Left kidney (tissue), 2 donors: ENCODE measurements around the gene SURF6. TPM values are rescaled to one million over a fixed set of nuclear protein-coding genes. Genes with fewer than 3 reads are reported as not detected.
"Not testable (repeated sequence)": the region's sequence is repeated elsewhere in the genome, so short reads cannot be mapped to it uniquely, and the experiment has no call there.

Source experiments
- DNase-seq: peaks from one replicate; pipeline ENCODE4 v3.0.0-alpha.2; 2013
- polyA plus RNA-seq: library from polyadenylated mRNA; unstranded; fragments of 120-200 nt; gene quantifications from one replicate; pipeline ENCODE4 v1.2.1, GENCODE V29; 2013; ENCODE audit not compliant: insufficient read length

Gene SURF6
- polyA plus RNA-seq, 1 donor = 22.3 TPM

DNA sequence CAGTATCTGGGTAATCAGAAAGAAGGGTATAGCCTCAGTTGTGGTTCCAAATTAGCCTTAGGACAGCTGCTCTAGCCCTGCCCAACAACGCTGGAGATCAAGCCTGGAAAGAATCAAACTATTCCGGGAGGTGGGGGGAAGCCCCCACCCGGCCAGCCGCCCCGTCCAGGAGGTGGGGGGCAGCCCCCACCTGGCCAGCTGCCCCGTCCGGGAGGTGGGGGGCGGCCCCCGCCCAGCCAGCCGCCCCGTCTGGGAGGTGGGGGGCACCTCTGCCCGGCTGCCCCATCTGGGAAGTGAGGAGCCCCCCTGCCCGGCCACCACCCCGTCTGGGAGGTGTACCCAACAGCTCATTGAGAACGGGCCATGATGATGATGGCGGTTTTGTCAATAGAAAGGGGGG, 36.0 kb downstream of the SURF6 start:
- not testable (repeated sequence) for DNase-seq

DNA sequence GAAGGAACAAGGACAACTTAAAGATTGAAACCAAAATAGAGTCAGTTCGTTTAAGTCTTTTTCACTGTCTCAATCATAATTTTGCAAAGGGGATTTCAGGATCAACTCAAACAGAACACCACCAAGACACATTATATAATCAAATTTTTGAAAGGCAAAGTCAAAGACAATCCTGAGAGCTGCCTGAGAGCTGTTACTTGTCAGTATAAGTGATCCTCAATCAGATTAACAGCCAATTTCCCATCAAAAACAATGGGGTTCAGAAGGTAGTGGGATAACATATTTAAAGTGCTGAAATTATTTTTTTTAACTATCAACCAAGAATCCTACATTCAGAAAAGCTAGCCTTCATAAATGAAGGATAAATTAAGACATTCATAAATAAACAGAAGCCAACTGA, 41.7 kb downstream of the SURF6 start:
- DNase-seq = no peak

GRCh38 chr9:133290751-133291302, 45.2 kb downstream of the SURF6 start:
- DNase-seq = no peak

DNA sequence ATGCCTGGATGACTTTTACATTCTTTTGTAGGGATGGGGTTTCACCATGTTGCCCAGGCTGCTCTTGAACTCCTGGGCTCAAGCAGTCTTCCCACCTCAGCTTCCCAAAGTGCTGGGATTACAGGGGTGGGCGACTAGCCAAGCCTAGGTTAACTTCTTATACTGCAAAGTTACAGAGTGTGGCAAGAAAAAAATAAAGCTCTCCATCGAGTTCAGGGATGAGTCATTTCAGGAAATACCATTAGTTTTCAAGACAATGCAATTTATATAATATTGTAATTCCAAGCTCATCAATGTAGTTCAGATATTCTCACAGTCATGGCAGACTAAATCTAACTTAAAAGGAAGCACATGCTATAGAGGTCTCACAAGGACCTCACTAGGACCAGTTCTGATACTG, 49.5 kb downstream of the SURF6 start:
- DNase-seq = no peak

DNA sequence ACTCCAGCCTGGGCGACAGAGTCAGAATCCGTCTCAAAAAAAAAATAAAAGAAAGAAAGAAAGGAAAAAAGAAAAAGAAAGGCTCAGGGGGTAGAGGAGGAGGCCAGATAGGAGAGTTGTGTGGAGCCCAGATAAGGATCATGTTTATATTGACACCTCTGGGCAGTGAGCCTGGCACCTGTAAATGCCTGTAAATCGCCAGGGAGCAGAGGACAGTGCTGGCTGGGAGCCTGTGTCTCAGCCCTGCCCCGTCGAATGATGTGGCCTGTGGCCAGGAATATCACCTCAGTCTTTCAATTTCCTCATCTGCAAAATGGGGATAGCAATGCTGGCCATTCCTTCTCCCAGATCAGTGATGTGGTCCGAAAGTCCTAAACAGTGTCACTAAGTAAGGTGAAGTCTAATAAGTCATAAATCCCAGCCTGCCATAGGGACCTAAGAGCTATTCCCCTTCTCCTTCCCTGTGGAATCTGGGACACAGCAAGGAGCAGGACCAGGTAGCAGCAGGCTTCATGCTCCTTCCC, 50.7 kb downstream of the SURF6 start:
- DNase-seq = no peak

GRCh38 chr9:133284362-133284761, 51.6 kb downstream of the SURF6 start:
- no peak for DNase-seq

DNA sequence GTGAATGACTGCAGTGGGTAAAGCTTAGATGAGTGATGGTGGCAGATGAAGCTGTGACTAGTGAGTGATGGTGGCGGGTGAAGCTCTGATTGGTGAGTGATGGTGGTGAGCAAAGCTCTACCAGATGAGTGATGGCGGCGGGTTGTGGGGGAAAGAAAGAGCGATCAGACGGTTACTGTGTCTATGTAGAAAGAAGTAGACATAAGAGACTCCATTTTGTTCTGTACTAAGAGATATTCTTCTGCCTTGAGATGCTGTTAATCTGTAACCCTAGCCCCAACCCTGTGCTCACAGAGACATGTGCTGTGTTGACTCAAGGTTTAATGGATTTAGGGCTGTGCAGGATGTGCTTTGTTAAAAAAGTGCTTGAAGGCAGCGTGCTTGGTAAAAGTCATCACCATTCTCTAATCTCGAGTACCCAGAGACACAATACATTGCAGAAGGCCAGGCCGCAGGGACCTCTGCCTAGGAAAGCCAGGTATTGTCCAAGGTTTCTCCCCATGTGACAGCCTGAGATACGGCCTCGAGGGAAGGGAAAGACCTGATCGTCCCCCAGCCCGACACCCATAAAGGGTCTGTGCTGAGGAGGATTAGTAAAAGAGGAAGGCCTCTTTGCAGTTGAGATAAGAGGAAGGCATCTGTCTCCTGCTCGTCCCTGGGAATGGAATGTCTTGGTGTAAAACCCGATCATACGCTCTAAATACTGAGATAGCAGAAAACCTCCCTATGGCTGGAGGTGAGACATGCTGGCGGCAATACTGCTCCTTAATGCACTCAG, 52.5 kb downstream of the SURF6 start:
- DNase-seq = not testable (repeated sequence)

DNA sequence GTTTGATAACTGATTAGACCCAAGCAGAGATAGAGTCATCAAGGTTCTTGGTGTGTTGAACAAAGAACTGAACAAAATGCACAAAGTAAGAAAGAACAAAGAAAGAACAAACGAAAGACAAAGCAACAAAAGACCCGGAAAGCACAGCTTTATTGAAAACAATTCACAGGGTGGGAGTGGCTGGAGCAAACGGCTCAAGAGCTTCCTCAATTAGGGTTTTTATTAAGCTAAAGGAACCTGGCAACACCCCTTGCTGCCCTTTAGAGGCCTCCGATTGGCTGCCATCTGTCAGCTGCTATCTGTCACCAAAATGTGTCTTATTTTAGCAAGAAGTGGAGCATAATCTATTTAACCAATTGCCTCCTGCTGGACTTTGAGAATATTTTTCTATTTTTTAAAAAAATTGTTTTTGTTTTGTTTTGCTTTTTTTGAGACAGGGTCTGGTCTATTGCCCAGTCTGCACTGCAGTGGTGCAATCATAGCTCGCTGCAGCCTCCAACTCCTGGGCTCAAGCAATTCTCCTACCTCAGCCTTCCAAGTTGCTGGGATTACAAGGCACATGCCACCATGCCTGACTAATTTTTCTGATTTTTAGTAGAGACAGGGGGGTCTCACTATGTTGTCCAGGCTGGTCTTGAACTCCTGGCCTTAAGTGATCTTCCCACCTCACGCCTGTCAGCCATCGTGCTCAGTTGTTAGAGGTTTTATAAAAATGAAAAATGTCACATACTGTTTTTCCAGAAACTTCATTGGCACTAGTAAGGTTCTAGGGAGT, 53.3 kb downstream of the SURF6 start:
- DNase-seq = no peak

DNA sequence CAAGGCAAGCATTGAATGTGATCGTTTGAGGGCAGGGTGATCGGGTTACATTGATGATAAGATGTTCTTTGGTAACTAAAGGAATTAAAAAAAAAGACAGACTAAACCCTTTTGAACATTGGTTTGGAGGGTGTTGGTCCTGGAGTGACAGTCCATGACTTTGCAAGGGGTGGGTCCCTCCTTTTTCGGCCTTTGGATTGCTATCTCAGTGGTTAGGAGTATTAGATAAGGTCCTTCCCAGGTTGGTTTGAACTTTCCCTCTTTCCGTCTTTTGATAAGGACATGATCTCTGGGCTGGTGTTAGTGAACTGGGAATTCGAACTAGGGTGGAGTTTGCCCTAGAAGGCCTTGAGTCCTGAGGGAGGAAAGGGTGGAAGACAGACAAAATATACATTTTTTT, 55.6 kb downstream of the SURF6 start:
- DNase-seq = no peak

Other genes starting within 250 kb of the SURF6 start
- gene RALGDS, start 214.9 kb downstream of the SURF6 start, polyA plus RNA-seq = 34.6 TPM
- gene GBGT1, start 172.3 kb downstream of the SURF6 start, polyA plus RNA-seq = 2.0 TPM
- not detected for gene OBP2B, start 126.9 kb downstream of the SURF6 start, polyA plus RNA-seq
- 19.1 TPM for gene ABO, start 61.0 kb downstream of the SURF6 start, polyA plus RNA-seq
- 25.6 TPM for gene MED22, start 11.9 kb upstream of the SURF6 start, polyA plus RNA-seq
- 2,305 TPM for gene RPL7A, start 12.0 kb upstream of the SURF6 start, polyA plus RNA-seq
- 34.7 TPM for gene SURF1, start 20.3 kb upstream of the SURF6 start, polyA plus RNA-seq
- gene SURF2, start 20.4 kb upstream of the SURF6 start, polyA plus RNA-seq = 17.7 TPM
- gene SURF4, start 39.9 kb upstream of the SURF6 start, polyA plus RNA-seq = 157 TPM
- gene STKLD1, start 40.2 kb upstream of the SURF6 start, polyA plus RNA-seq = 4.4 TPM
- 24.0 TPM for gene REXO4, start 81.8 kb upstream of the SURF6 start, polyA plus RNA-seq
- gene ADAMTS13, start 86.2 kb upstream of the SURF6 start, polyA plus RNA-seq = 10.9 TPM
- gene CACFD1, start 123.8 kb upstream of the SURF6 start, polyA plus RNA-seq = 27.3 TPM
- gene SLC2A6, start 142.9 kb upstream of the SURF6 start, polyA plus RNA-seq = 1.0 TPM
- 0.37 TPM for gene MYMK, start 188.8 kb upstream of the SURF6 start, polyA plus RNA-seq
- gene ADAMTSL2, start 198.5 kb upstream of the SURF6 start, polyA plus RNA-seq = 1.2 TPM